ENCODE results near the gene NUB1. TPM values are rescaled to one million over a fixed set of nuclear protein-coding genes. Genes with fewer than 3 reads are reported as not detected.

The NUB1 gene
- total RNA-seq, 1 donor from 2014 or later: 28.2 TPM

DNA sequence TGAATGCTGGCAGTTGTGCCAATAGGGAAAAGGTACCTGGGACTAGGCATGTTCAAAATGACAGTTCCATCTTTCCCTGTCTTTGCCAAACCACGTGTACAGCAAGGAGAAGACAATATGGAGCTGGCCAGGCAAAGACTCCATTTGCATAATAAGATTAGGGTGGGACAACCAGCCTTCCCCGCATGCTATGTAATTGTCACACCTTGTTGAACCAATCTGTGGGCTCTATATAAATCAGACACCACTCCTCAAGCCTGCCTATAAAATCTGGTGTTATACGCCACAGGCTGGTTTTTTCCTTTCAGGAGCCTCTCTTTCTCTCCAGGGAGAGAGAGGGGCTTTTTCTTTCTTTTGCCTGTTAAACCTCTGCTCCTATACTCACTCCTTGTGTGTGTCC lies 11.0 kb upstream of the NUB1 start:
- H3K4me1 ChIP-seq: no peaks in the 10 kb centered on the region
- no peaks in the 10 kb centered on the region for H3K36me3 ChIP-seq
- intact Hi-C loops (cut with DNase I): no loop called here
- no peaks in the 10 kb centered on the region for H3K27me3 ChIP-seq
- no peak overlapping the region for H3K4me3 ChIP-seq
- no peak overlapping the region for H3K27ac ChIP-seq
- TF ChIP-seq, protein P1, sequence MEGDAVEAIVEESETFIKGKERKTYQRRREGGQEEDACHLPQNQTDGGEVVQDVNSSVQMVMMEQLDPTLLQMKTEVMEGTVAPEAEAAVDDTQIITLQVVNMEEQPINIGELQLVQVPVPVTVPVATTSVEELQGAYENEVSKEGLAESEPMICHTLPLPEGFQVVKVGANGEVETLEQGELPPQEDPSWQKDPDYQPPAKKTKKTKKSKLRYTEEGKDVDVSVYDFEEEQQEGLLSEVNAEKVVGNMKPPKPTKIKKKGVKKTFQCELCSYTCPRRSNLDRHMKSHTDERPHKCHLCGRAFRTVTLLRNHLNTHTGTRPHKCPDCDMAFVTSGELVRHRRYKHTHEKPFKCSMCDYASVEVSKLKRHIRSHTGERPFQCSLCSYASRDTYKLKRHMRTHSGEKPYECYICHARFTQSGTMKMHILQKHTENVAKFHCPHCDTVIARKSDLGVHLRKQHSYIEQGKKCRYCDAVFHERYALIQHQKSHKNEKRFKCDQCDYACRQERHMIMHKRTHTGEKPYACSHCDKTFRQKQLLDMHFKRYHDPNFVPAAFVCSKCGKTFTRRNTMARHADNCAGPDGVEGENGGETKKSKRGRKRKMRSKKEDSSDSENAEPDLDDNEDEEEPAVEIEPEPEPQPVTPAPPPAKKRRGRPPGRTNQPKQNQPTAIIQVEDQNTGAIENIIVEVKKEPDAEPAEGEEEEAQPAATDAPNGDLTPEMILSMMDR (IDR thresholded peaks at IDR 0.05): no peak
- no peaks in the 10 kb centered on the region for H3K9me3 ChIP-seq
- no peak for DNase-seq (ENCODE audit: low spot score in 2 of 2)

DNA sequence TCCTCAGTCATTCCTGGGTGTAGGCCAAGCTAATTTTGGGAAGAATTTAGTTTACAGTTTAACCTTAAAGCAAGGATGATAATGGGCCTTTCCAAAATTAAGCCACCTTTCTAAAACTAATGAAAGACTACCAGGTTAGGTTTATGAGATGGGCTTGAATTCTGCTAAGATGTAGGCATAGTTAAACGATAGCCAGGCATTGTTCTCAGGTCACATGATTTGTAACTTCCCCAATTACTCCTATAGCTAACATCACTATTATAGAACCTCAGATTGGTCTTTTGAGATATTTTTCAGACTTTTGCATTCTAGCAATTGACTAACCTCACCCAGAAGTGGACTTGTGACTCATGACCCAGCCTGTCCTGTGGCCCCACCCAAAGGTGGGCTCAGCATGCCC lies 7.0 kb upstream of the NUB1 start:
- TF ChIP-seq, protein P1 (IDR thresholded peaks at IDR 0.05): no peak
- no peak for DNase-seq (ENCODE audit: low spot score in 2 of 2)
- Histone ChIP-seq H3K4me3 (no peak overlapping the region), H3K27ac (no peak overlapping the region), H3K36me3 (no peaks in the 10 kb centered on the region), H3K27me3 (no peaks in the 10 kb centered on the region), H3K4me1 (no peaks in the 10 kb centered on the region), H3K9me3 (no peaks in the 10 kb centered on the region)
- intact Hi-C loops (cut with DNase I): no loop called here

DNA sequence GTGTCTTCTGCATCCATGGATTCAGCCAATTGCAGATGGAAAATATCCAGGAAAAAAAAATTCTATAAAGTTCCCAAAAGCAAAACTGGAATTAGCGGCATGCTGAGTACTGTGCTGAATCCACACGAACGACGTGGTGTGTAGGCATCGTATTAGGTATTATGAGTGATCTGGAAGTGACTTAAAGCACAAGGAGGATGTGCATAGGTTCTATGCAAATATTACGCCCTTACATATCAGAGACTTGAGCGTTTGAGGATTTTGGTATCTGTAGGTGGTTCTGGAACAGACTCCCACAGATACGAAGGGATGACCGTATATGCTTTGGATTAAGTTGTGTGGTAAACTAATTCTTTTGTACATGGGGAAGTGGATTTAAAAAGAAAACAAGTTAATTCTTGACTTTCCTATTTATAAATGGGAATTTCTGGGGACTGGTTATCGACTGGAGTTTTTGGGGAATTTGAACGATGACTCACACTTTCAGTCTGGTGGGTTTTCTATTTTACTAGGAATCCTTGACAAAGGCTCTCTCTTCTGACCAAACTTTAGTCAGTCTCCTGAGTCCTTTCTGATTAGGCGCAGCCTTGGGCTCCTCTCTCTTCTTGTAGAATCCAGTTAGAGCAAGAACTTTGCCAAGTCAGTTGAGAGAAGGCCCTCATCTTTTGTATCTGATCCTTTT lies 5.4 kb upstream of the NUB1 start:
- DNase-seq (ENCODE audit: low spot score in 2 of 2): no peak
- Histone ChIP-seq H3K36me3 (no peaks in the 10 kb centered on the region), H3K4me3 (no peak overlapping the region), H3K27me3 (no peaks in the 10 kb centered on the region), H3K27ac (no peak overlapping the region), H3K4me1 (peaks cover 0 to 3% of the 10 kb centered on the region in 2 donors), H3K9me3 (no peaks in the 10 kb centered on the region)
- TF ChIP-seq, protein P1 (IDR thresholded peaks at IDR 0.05): no peak
- intact Hi-C loops (cut with DNase I): no loop called here

DNA sequence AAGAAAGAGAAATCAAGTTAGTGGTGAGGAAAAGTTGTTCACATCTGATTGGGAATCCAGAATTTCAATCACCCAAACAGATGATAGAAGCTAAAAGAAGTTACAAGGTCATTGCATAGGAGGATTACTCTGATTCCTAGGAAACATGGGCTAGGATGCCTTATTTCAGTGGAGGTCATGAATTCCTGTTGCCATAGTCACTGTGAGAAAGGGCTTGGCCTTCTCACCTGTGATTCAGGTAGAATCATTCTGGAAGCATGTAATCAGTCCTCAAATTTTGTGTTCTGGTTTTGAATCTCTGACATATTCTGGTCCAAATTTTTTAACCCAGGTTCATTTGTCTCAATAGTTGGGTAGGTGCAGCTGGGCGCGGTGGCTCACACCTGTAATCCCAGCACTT lies 4.3 kb upstream of the NUB1 start:
- TF ChIP-seq, protein P1 (IDR thresholded peaks at IDR 0.05): no peak
- H3K36me3 ChIP-seq: no peaks in the 10 kb centered on the region
- H3K9me3 ChIP-seq: no peaks in the 10 kb centered on the region
- H3K4me1 ChIP-seq: peaks cover 0 to 3% of the 10 kb centered on the region in 2 donors
- H3K27ac ChIP-seq: no peak overlapping the region
- H3K27me3 ChIP-seq: no peaks in the 10 kb centered on the region
- intact Hi-C loops (cut with DNase I): no loop called here
- DNase-seq (ENCODE audit: low spot score in 2 of 2): no peak
- H3K4me3 ChIP-seq: no peak overlapping the region

DNA sequence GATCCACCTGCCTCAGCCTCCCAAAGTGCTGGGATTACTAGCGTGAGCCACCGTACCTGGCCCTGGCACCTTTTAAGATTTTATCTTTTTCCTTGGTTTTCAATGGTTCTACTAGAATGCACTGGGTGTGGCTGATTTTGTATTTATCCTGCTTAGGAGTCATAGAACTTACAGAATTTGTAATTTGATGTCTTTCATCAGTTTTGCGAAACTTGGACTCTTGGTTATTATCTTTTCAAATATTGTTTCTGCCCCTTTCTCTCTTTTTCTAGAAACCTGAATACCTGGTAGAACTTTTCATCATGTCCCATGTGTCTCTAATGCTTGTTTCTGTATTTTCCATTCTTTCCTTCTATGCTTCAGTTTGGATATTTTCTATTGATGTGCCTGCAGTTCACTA lies 2.8 kb upstream of the NUB1 start:
- Histone ChIP-seq H3K4me1 (peaks cover 6 to 15% of the 10 kb centered on the region in 2 donors), H3K27ac (no peak overlapping the region), H3K36me3 (no peaks in the 10 kb centered on the region), H3K27me3 (no peaks in the 10 kb centered on the region), H3K9me3 (no peaks in the 10 kb centered on the region), H3K4me3 (no peak overlapping the region)
- TF ChIP-seq, protein P1 (IDR thresholded peaks at IDR 0.05): no peak
- intact Hi-C loops (cut with DNase I): no loop called here
- DNase-seq (ENCODE audit: low spot score in 2 of 2): no peak

All from ascending aorta (tissue), 2 donors.